ENCODE data around the gene GRAP2. TPM values are rescaled to one million over a fixed set of nuclear protein-coding genes. Genes with fewer than 3 reads are reported as not detected.

The GRAP2 gene
- polyA plus RNA-seq, 1 donor (not counting 4 experiments of a cell fraction or from before 2014, with no cell fraction given) = not detected

GRCh38 chr22:39932166-39932565 lies 31.3 kb downstream of the GRAP2 start:
- DNase-seq (ENCODE audit: low read depth, low spot score) = no peak
- Histone ChIP-seq H3K9ac (ENCODE audit: control insufficient read depth, extremely low read depth, insufficient read depth, low read length) (no peak overlapping the region), H3K27ac (ENCODE audit: control insufficient read depth, insufficient read depth, low read length) (no peak overlapping the region), H3K9me3 (ENCODE audit: control insufficient read depth, low read depth, low read length) (no peaks in the 10 kb centered on the region), H3K79me2 (ENCODE audit: control insufficient read depth, insufficient read depth, low read length) (no peaks in the 10 kb centered on the region), H2AFZ (ENCODE audit: control insufficient read depth, low read length) (no peak overlapping the region), H4K20me1 (ENCODE audit: control insufficient read depth, extremely low read depth, insufficient read depth, low read length) (no peaks in the 10 kb centered on the region), H3K4me1 (ENCODE audit: control insufficient read depth, extremely low read depth, insufficient read depth, low read length) (peaks cover 14% of the 10 kb centered on the region), H3K4me3 (ENCODE audit: control insufficient read depth in 2 of 3, extremely low read depth in 1 of 3, insufficient read depth in 2 of 3, low read depth in 1 of 3, low read length in 3 of 3) (no peak overlapping the region), H3K36me3 (ENCODE audit: control insufficient read depth in 2 of 2, extremely low read depth in 1 of 2, insufficient read depth in 2 of 2, low read length in 2 of 2) (no peaks in the 10 kb centered on the region), H3K27me3 (ENCODE audit: control insufficient read depth, extremely low read depth, insufficient read depth, low read length) (peaks cover 20% of the 10 kb centered on the region), H3K9me1 (ENCODE audit: control insufficient read depth, extremely low read depth, insufficient read depth, low read length) (no peaks in the 10 kb centered on the region), H3K4me2 (ENCODE audit: control insufficient read depth, extremely low read depth, insufficient read depth, low read depth, low read length) (no peak overlapping the region)
- FAIRE-seq = no peak
- dilution Hi-C loops (cut with MboI; ENCODE audit: extremely low pct_ligation_motif_present, low sequenced_read_pairs) = no loop called here
- TF ChIP-seq CTCF (optimal IDR thresholded peaks at IDR 0.05 in 1 of 3, IDR thresholded peaks at IDR 0.05 in 1 of 3, conservative IDR thresholded peaks at IDR 0.05 in 1 of 3; ENCODE audit: extremely low read depth in 1 of 3, insufficient read depth in 2 of 3, low read length in 3 of 3) = no peak
- no peak for TF ChIP-seq EZH2 (IDR thresholded peaks at IDR 0.05; ENCODE audit: low read length)

GRCh38 chr22:39932918-39933649 lies 32.2 kb downstream of the GRAP2 start:
- no peak for TF ChIP-seq EZH2 (IDR thresholded peaks at IDR 0.05; ENCODE audit: low read length)
- TF ChIP-seq CTCF (optimal IDR thresholded peaks at IDR 0.05 in 1 of 3, IDR thresholded peaks at IDR 0.05 in 1 of 3, conservative IDR thresholded peaks at IDR 0.05 in 1 of 3; ENCODE audit: extremely low read depth in 1 of 3, insufficient read depth in 2 of 3, low read length in 3 of 3) = peak; percentile 58 to 67 (median 63)
- DNase-seq (ENCODE audit: low read depth, low spot score) (no peak), FAIRE-seq (no peak)
- no peak overlapping the region for H3K9ac ChIP-seq (ENCODE audit: control insufficient read depth, extremely low read depth, insufficient read depth, low read length)
- H3K79me2 ChIP-seq (ENCODE audit: control insufficient read depth, insufficient read depth, low read length) = no peaks in the 10 kb centered on the region
- no peak overlapping the region for H3K4me3 ChIP-seq (ENCODE audit: control insufficient read depth in 2 of 3, extremely low read depth in 1 of 3, insufficient read depth in 2 of 3, low read depth in 1 of 3, low read length in 3 of 3)
- dilution Hi-C loops (cut with MboI; ENCODE audit: extremely low pct_ligation_motif_present, low sequenced_read_pairs) = no loop called here
- no peaks in the 10 kb centered on the region for H3K9me3 ChIP-seq (ENCODE audit: control insufficient read depth, low read depth, low read length)
- no peaks in the 10 kb centered on the region for H4K20me1 ChIP-seq (ENCODE audit: control insufficient read depth, extremely low read depth, insufficient read depth, low read length)
- no peak overlapping the region for H2AFZ ChIP-seq (ENCODE audit: control insufficient read depth, low read length)
- H3K27me3 ChIP-seq (ENCODE audit: control insufficient read depth, extremely low read depth, insufficient read depth, low read length) = peaks cover 28% of the 10 kb centered on the region
- no peak overlapping the region for H3K27ac ChIP-seq (ENCODE audit: control insufficient read depth, insufficient read depth, low read length)
- H3K36me3 ChIP-seq (ENCODE audit: control insufficient read depth in 2 of 2, extremely low read depth in 1 of 2, insufficient read depth in 2 of 2, low read length in 2 of 2) = no peaks in the 10 kb centered on the region
- H3K4me1 ChIP-seq (ENCODE audit: control insufficient read depth, extremely low read depth, insufficient read depth, low read length) = peaks cover 12% of the 10 kb centered on the region
- no peak overlapping the region for H3K4me2 ChIP-seq (ENCODE audit: control insufficient read depth, extremely low read depth, insufficient read depth, low read depth, low read length)
- H3K9me1 ChIP-seq (ENCODE audit: control insufficient read depth, extremely low read depth, insufficient read depth, low read length) = no peaks in the 10 kb centered on the region

Data from keratinocyte (primary cell).